HG03039 (cell line): ENCODE results near the gene POU2F3.

Experiments
- ATAC-seq: cut with Tn5 transposase; IDR thresholded peaks from one replicate; pipeline ENCODE4 v1.9.1; 2021; ENCODE audit warnings: mild to moderate bottlenecking, moderate library complexity; ENCODE audit not compliant: unreplicated experiment

The POU2F3 gene

DNA sequence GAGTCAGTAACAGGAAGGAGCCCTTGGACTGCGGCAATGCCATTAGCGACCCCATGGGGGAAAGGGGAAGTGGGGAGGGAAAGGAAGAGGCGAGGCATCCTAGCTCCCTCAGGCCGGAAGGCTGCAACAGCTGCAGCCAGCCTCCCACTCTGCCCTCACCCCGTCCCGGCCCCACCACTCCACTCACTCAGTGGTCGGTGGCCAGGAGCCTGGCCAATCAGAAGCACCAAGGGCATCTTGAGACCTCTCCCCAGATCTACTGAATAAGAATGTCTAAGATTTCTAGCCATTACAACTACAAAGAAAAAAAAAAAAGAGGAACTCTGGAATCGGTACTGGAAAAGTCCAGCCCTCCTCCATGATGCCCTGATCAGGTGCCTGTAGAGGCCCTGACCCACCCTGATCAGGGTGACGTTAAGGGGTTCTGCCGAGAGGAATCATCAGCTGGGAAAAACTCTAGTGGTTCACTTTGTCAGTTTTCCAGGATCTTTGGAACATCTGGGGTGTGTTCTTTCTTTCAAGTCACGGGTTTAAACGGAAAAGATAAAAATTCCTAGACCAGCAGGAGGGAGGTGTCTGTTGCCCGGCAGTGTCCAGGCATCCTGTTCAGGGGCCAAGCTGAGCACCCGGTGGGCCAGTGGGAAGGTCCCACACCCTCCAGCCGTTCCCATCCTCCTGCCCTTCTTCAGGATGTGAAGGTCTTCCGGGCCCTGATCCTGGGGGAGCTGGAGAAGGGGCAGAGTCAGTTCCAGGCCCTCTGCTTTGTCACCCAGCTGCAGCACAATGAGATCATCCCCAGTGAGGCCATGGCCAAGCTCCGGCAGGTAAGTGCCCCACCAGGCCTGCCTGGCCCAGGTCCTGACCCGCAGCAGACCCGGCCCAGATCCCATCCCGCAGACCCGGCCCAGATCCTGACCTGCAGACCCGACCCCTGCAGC, 14.7 kb upstream of the POU2F3 start:
- no peak for ATAC-seq

DNA sequence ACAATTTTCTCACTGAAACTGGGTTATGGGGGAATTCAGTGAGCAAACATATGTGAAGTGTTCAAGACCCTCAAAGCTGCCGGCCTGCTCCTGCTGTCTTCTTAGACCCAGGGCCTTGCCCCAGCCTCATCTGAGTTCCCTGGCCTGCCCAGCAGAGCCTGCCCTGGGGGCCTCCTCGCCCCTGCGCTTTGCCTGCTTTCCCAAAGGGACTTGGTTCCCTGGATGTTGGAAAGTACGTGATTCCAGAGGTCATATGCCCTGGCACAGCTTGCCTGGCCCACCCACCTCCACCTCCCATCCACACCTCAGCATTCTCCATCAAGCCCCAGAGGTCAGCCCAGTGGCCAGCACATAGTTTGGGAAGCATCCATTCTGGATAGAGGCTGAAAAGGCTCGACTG, 13.7 kb upstream of the POU2F3 start:
- no peak for ATAC-seq

GRCh38 chr11:120226714-120227113, 13.2 kb upstream of the POU2F3 start:
- no peak for ATAC-seq

DNA sequence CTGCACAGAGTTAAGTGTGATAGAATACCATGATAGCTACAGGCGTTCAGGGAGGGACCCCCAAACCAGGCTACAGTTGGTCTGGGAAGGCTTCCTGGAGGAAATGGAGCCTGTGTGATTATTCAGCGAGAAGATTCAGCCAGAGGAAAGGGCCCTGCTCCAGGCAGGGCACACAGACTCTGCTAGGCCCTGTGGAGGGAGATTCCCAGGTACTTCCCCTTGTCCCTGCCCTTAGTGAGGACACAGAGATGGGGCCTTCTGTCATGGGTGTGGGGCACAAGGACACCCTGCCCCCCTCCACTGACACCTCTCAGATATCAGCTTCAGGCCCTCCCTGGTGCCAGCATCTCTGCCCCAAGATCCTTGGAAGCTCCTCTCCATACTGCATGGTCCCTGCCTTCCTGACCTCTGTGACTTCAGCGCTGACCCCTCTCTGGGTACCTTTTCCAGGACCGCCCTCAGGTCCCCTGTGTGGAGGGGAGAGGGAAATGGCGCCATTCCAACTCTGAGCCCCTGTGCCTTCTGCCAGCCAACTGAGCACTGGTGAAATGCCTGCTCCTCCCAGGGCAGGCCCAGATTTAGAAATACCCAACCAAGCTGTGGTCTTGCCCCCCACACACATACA, 12.6 kb upstream of the POU2F3 start:
- no peak for ATAC-seq

- no peak for ATAC-seq
Measured at GRCh38 chr11:120228794-120229384, 11.1 kb upstream of the POU2F3 start.

DNA sequence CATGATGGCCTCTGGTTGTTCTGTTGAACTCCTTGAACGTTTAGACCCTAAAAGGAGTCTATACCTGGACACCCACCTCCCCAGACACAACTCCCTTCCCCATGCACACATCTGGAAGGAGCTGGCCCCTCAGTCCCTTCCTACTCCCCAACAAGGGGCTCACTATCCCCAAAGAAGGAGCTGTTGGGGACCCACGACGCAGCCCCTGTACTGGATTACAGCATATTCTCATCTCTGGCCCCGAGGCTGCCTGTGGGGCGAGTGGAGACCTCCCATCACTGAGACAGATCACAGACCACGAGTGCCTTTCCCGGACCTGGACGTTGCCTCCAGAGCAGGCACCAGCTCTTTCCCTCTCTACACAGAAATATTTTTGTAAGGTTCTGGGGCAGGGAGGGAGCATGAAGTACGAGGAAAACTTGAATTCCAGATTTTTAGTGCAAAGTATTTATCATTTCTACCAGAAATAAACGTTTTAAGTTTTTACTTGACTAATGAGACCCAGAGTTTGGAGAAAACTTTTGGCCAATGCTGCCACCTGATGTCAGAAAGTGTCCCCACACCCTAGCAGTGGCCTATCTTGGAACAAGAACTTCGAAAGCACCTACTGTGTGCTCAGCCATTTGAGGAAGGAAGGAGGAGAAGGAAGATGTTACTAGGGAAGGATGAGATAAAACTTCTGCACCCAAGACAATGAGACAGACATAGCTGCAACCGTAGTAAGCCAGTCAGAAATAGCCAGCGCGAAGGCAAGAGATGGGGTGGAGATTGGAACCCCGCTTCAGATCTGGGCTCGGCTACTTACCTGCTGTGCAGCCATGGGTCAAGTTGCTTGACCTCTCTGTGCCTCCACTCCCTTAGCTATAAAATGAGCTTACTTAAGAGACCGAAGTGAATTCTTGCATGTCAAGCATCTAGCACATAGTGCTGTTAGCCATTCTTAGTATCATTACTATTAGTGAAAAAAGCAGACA, 10.2 kb upstream of the POU2F3 start:
- no peak for ATAC-seq

- no peak for ATAC-seq
Measured at GRCh38 chr11:120230433-120231071, 9.4 kb upstream of the POU2F3 start.

- ATAC-seq = no peak
Measured at GRCh38 chr11:120231963-120232362, 8.0 kb upstream of the POU2F3 start.

- ATAC-seq = no peak
Measured at GRCh38 chr11:120233207-120233803, 6.6 kb upstream of the POU2F3 start.

- ATAC-seq = no peak
Measured at GRCh38 chr11:120235024-120235628, 4.8 kb upstream of the POU2F3 start.

- ATAC-seq = no peak
Measured at GRCh38 chr11:120236169-120237107, 3.5 kb upstream of the POU2F3 start.

GRCh38 chr11:120238968-120239620, 846 bp upstream of the POU2F3 start:
- no peak for ATAC-seq

DNA sequence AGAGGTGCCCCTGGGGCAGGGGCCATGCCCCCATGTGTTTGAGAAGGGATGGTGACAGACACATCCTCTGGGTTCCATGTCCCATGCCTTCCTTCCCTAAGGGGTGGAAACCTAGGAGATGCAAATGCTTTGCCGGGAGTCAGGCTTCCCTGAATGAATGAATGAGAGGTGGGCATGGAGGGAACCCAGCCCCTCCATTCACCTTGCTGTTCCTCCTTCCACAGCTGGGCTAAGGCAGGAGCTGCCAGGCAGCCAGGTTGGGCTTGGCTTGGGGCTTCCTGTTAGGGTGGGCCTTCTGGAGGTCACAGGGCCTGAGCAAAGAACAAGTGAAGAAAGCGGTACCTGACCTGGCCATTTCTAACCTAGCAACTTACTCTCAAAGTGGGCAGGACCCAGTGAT, 926 bp downstream of the POU2F3 start:
- no peak for ATAC-seq

DNA sequence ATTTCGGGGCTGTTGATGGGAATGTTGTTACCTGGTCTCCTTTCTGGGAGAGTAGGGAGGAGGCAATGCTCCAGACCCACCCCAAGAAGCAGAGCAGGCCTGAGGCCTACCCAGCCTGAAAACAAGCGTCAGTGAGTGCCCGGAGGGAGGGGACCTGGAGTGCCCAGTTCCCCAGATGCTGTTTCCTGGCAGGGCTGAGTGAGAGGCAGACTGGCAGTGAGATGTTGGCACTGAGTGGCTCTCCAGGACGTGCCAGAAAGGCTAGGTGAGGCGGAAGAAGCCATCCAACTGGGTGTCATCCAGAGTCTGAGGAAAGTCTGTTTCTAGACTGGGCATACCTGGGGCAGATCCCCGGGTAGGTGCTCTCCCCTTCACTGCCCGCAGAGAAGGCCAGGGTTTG, 1.3 kb downstream of the POU2F3 start:
- no peak for ATAC-seq

DNA sequence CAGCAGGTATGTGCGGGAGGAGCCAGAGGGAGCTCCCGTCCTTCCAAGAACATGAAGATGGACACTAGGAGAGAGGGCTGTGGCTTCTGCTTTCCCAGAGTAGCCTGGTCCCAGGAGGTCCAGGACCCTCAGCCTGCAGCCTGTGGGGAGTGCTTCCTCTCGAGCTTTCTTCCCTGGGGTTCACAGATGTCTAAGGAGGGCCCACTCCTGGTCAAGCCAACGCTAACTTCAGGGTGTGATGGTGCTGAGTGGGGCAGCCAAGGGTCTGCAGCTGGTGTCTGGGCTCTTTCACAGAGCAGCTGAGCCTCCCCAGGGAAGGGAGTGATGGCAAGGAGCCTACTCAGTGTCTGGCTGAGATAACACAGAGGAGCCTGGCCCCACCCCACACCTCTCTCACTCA, 3.3 kb downstream of the POU2F3 start:
- ATAC-seq = no peak

GRCh38 chr11:120244476-120245365, 4.8 kb downstream of the POU2F3 start:
- ATAC-seq = no peak

GRCh38 chr11:120245434-120245833, 5.5 kb downstream of the POU2F3 start:
- ATAC-seq = no peak
